ENCODE data around the gene ZBTB37. TPM values are rescaled to one million over a fixed set of nuclear protein-coding genes. Genes with fewer than 3 reads are reported as not detected.

The ZBTB37 gene
- total RNA-seq, 1 experiment from 2014 or later = 12.0 TPM

DNA sequence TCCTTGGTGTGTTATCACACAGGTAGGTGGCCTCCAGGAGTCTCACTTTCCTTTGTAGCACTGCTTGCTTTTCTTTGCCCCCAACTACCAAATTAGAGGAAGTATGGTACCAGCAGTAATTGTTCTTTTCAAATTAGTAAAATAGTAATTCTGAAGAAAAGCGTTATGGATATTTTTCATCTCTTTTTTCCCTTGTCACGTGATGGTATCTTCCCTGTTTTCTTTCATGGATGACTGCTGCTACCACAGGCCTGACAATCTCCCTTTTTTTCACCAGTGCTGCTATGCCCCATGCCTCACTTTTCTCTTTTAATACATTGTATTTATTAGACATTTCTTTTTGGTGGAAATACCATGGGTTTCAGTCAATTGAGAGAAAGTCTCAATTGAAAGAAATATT lies 3.3 kb downstream of the ZBTB37 start:
- no peak overlapping the region for H4K5ac ChIP-seq (ENCODE audit: insufficient read length, low read depth, low read length)
- no peak for DNase-seq
- no peak overlapping the region for H3K4me2 ChIP-seq (ENCODE audit: insufficient read depth, insufficient read length, low read length)
- H3K14ac ChIP-seq (ENCODE audit: insufficient read depth, low read length) = no peak overlapping the region
- peaks cover 12% of the 10 kb centered on the region; the same call in 1 of the 2 replicates for H3K79me2 ChIP-seq (ENCODE audit: insufficient read depth, low read length)
- Mint-ChIP-seq H3K4me1 (peaks cover 17 to 19% of the 10 kb centered on the region in 2 experiments), H3K27ac (peak overlapping the region in 1 of 3 experiments; percentile 26; a peak in 1 of 7 replicates), H3K9me3 (peaks cover 0 to 8% of the 10 kb centered on the region in 2 experiments; a peak in 2 of 5 replicates), H3K4me3 (no peak overlapping the region), H3K27me3 (ENCODE audit: low read depth) (peaks cover 3% of the 10 kb centered on the region; the same call in 1 of the 2 replicates), H3K36me3 (ENCODE audit: insufficient read depth in 1 of 3, low read depth in 3 of 3) (peaks cover 26 to 59% (median 45%) of the 10 kb centered on the region in 3 experiments)
- TF ChIP-seq, protein P1, sequence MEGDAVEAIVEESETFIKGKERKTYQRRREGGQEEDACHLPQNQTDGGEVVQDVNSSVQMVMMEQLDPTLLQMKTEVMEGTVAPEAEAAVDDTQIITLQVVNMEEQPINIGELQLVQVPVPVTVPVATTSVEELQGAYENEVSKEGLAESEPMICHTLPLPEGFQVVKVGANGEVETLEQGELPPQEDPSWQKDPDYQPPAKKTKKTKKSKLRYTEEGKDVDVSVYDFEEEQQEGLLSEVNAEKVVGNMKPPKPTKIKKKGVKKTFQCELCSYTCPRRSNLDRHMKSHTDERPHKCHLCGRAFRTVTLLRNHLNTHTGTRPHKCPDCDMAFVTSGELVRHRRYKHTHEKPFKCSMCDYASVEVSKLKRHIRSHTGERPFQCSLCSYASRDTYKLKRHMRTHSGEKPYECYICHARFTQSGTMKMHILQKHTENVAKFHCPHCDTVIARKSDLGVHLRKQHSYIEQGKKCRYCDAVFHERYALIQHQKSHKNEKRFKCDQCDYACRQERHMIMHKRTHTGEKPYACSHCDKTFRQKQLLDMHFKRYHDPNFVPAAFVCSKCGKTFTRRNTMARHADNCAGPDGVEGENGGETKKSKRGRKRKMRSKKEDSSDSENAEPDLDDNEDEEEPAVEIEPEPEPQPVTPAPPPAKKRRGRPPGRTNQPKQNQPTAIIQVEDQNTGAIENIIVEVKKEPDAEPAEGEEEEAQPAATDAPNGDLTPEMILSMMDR (conservative IDR thresholded peaks at IDR 0.05) = peak; percentile 12; the same call in 1 of the 3 replicates
- no peak overlapping the region for H2BK20ac ChIP-seq (ENCODE audit: low read depth, low read length, poor library complexity, severe bottlenecking)
- no peaks in the 10 kb centered on the region for H3K27me3 ChIP-seq (ENCODE audit: insufficient read depth, low read length)
- no peak overlapping the region for H3K27ac ChIP-seq (ENCODE audit: insufficient read length, low read depth, low read length)
- no peak overlapping the region for H2BK15ac ChIP-seq (ENCODE audit: low read depth, low read length)
- H3K23me2 ChIP-seq (ENCODE audit: insufficient read length, low read depth, low read length, poor library complexity, severe bottlenecking) = peaks cover 7% of the 10 kb centered on the region
- no peak overlapping the region for H4K8ac ChIP-seq (replicated peaks; ENCODE audit: insufficient read length, low read depth, low read length)
- H3K18ac ChIP-seq (ENCODE audit: insufficient read length, low read depth, low read length) = no peak overlapping the region
- no CpG with 5 or more reads among the region's 2 CpGs for WGBS (ENCODE audit: extremely low coverage, insufficient read length, low lambda C conversion rate)
- H3K4me1 ChIP-seq (ENCODE audit: insufficient read depth, low read length) = no peaks in the 10 kb centered on the region
- H3K9ac ChIP-seq (ENCODE audit: extremely low read depth, insufficient read length, low read length) = no peak overlapping the region
- no peak overlapping the region for H3K23ac ChIP-seq (ENCODE audit: insufficient read length, low read depth, low read length)
- H2BK120ac ChIP-seq (ENCODE audit: low read depth, low read length, poor library complexity, severe bottlenecking) = no peak overlapping the region
- H3K79me1 ChIP-seq (ENCODE audit: insufficient read depth, low read depth, low read length, poor library complexity, severe bottlenecking) = no peaks in the 10 kb centered on the region
- H3T11ph ChIP-seq (ENCODE audit: low read length) = no peak overlapping the region
- H2BK12ac ChIP-seq (ENCODE audit: insufficient read length, low read depth, low read length) = no peak overlapping the region
- H4K91ac ChIP-seq (ENCODE audit: insufficient read length, low read depth, low read length) = no peak overlapping the region
- no peak overlapping the region for H2BK5ac ChIP-seq (ENCODE audit: insufficient read length, low read length)
- no peaks in the 10 kb centered on the region for H3K9me3 ChIP-seq (ENCODE audit: control insufficient read depth, low read depth, low read length)
- H4K20me1 ChIP-seq (ENCODE audit: control insufficient read depth, insufficient read depth, insufficient read length) = no peaks in the 10 kb centered on the region
- H3K4ac ChIP-seq (ENCODE audit: low read depth, low read length) = no peak overlapping the region
- H3K56ac ChIP-seq (ENCODE audit: insufficient read length, low read depth, low read length) = no peak overlapping the region
- no peak overlapping the region for H2AK5ac ChIP-seq (ENCODE audit: insufficient read length, low read length)
- no peak overlapping the region for H2AFZ ChIP-seq (ENCODE audit: low read length)
